HG03175 (cell line): ENCODE data around the gene MATN4.

Experiments
- ATAC-seq: cut with Tn5 transposase; IDR thresholded peaks from one replicate; pipeline ENCODE4 v1.9.1; 2021; ENCODE audit warnings: mild to moderate bottlenecking, moderate library complexity; ENCODE audit not compliant: unreplicated experiment

Gene MATN4

GRCh38 chr20:45254383-45255262, 53.5 kb downstream of the MATN4 start, which contains the start of gene SLPI:
SLPI (minus strand) TSS chr20:45254564; CDS start chr20:45254543, 21 bp downstream.
- ATAC-seq: no peak

GRCh38 chr20:45253261-45253660, 54.8 kb downstream of the MATN4 start:
- ATAC-seq: no peak

GRCh38 chr20:45251884-45252560, 56.1 kb downstream of the MATN4 start:
- ATAC-seq: no peak

GRCh38 chr20:45248609-45249008, 59.5 kb downstream of the MATN4 start:
- no peak for ATAC-seq

- no peak for ATAC-seq
These were observed 60.2 kb downstream of the MATN4 start for GRCh38 chr20:45247865-45248264.

GRCh38 chr20:45246109-45246508, 62.0 kb downstream of the MATN4 start:
- no peak for ATAC-seq
